Measurements from ENCODE around the gene C1orf56. TPM values are rescaled to one million over a fixed set of nuclear protein-coding genes. Genes with fewer than 3 reads are reported as not detected.

Gene C1orf56
- total RNA-seq, 1 experiment from 2014 or later = 2.0 TPM

GRCh38 chr1:151048645-151049032 lies 1.1 kb downstream of the C1orf56 start:
- no peaks in the 10 kb centered on the region for H3K9me3 ChIP-seq (replicated peaks)
- no peaks in the 10 kb centered on the region for H3K27me3 ChIP-seq
- no peak overlapping the region for H3K27ac ChIP-seq
- H3K4me1 ChIP-seq = no peaks in the 10 kb centered on the region
- H3K36me3 ChIP-seq = peaks cover 35% of the 10 kb centered on the region
- DNase-seq = no peak
- H3K4me3 ChIP-seq = peak overlapping the region; percentile 74

GRCh38 chr1:151049458-151049857 lies 1.9 kb downstream of the C1orf56 start:
- Histone ChIP-seq H3K4me3 (no peak overlapping the region), H3K4me1 (no peaks in the 10 kb centered on the region), H3K27ac (no peak overlapping the region), H3K9me3 (replicated peaks) (no peaks in the 10 kb centered on the region), H3K27me3 (no peaks in the 10 kb centered on the region), H3K36me3 (peaks cover 43% of the 10 kb centered on the region)
- DNase-seq = no peak

- H3K36me3 ChIP-seq = peaks cover 50% of the 10 kb centered on the region
Measured at GRCh38 chr1:151050051-151050688, 2.6 kb downstream of the C1orf56 start.

GRCh38 chr1:151051356-151052009 lies 3.9 kb downstream of the C1orf56 start:
- no peak overlapping the region for H3K27ac ChIP-seq

More at GRCh38 chr1:151050051-151050688, 2.6 kb downstream of the C1orf56 start:
- Histone ChIP-seq H3K4me3 (no peak overlapping the region), H3K27ac (no peak overlapping the region), H3K9me3 (replicated peaks) (no peaks in the 10 kb centered on the region), H3K27me3 (no peaks in the 10 kb centered on the region), H3K4me1 (no peaks in the 10 kb centered on the region)
- no peak for DNase-seq

GRCh38 chr1:151054971-151055547 lies 7.5 kb downstream of the C1orf56 start:
- H3K36me3 ChIP-seq = peaks cover 58% of the 10 kb centered on the region
- no peak overlapping the region for H3K4me3 ChIP-seq
- no peak for DNase-seq
- no peaks in the 10 kb centered on the region for H3K27me3 ChIP-seq
- H3K9me3 ChIP-seq (replicated peaks) = no peaks in the 10 kb centered on the region
- H3K27ac ChIP-seq = no peak overlapping the region
- peaks cover 5% of the 10 kb centered on the region for H3K4me1 ChIP-seq

More at GRCh38 chr1:151051356-151052009, 3.9 kb downstream of the C1orf56 start:
- Histone ChIP-seq H3K4me3 (no peak overlapping the region), H3K9me3 (replicated peaks) (no peaks in the 10 kb centered on the region), H3K36me3 (peaks cover 61% of the 10 kb centered on the region), H3K27me3 (no peaks in the 10 kb centered on the region), H3K4me1 (no peaks in the 10 kb centered on the region)
- DNase-seq = no peak

- H3K4me3 ChIP-seq = no peak overlapping the region
- H3K27ac ChIP-seq = no peak overlapping the region
- H3K9me3 ChIP-seq (replicated peaks) = no peaks in the 10 kb centered on the region
- DNase-seq = no peak
- no peaks in the 10 kb centered on the region for H3K27me3 ChIP-seq
- H3K36me3 ChIP-seq = peaks cover 54% of the 10 kb centered on the region
- H3K4me1 ChIP-seq = peaks cover 5% of the 10 kb centered on the region
Measured at GRCh38 chr1:151055581-151055980, 8.0 kb downstream of the C1orf56 start.

GRCh38 chr1:151056149-151056548 lies 8.6 kb downstream of the C1orf56 start:
- H3K27ac ChIP-seq = no peak overlapping the region
- H3K27me3 ChIP-seq = no peaks in the 10 kb centered on the region
- no peak overlapping the region for H3K4me3 ChIP-seq
- H3K4me1 ChIP-seq = peaks cover 5% of the 10 kb centered on the region
- no peak for DNase-seq
- H3K9me3 ChIP-seq (replicated peaks) = no peaks in the 10 kb centered on the region
- H3K36me3 ChIP-seq = peaks cover 50% of the 10 kb centered on the region

- peak overlapping the region; percentile 74 for H3K27ac ChIP-seq
- peaks cover 28% of the 10 kb centered on the region for H3K36me3 ChIP-seq
- peak overlapping the region; percentile 71 for H3K4me3 ChIP-seq
- H3K4me1 ChIP-seq = peaks cover 5% of the 10 kb centered on the region
- no peaks in the 10 kb centered on the region for H3K27me3 ChIP-seq
- H3K9me3 ChIP-seq (replicated peaks) = no peaks in the 10 kb centered on the region
- peak; percentile 77 to 80 for DNase-seq
Measured at GRCh38 chr1:151058692-151059091, 11.1 kb downstream of the C1orf56 start.

- peak within 1 kb of the TSS; percentile 74 for H3K27ac ChIP-seq
- H3K9me3 ChIP-seq (replicated peaks) = no peaks in the 10 kb centered on the region
- peak within 1 kb of the TSS; percentile 71 for H3K4me3 ChIP-seq
- peaks cover 5% of the 10 kb centered on the region for H3K4me1 ChIP-seq
- H3K27me3 ChIP-seq = no peaks in the 10 kb centered on the region
- peaks cover 22% of the 10 kb centered on the region for H3K36me3 ChIP-seq
- DNase-seq = peak; percentile 89 to 90
Measured at GRCh38 chr1:151059109-151060006, 11.8 kb downstream of the C1orf56 start, which contains the start of gene CDC42SE1. CDC42SE1 (minus strand) TSS chr1:151059622; CDS start chr1:151055730, 3,892 bp downstream.

- peaks cover 15% of the 10 kb centered on the region for H3K36me3 ChIP-seq
- peak within 1 kb of the TSS; percentile 74 for H3K27ac ChIP-seq
- no peaks in the 10 kb centered on the region for H3K27me3 ChIP-seq
- peak within 1 kb of the TSS; percentile 71 for H3K4me3 ChIP-seq
- H3K4me1 ChIP-seq = peaks cover 5% of the 10 kb centered on the region
- no peaks in the 10 kb centered on the region for H3K9me3 ChIP-seq (replicated peaks)
- peak; percentile 79 to 84 for DNase-seq
Measured at GRCh38 chr1:151060007-151060656, 12.6 kb downstream of the C1orf56 start, which contains the start of gene MLLT11. MLLT11 (plus strand) TSS chr1:151060397; CDS start chr1:151067225, 6,828 bp downstream.

GRCh38 chr1:151060657-151061421 lies 13.3 kb downstream of the C1orf56 start:
- Histone ChIP-seq H3K27ac (peak overlapping the region; percentile 74), H3K4me3 (peak overlapping the region; percentile 71), H3K4me1 (peaks cover 5% of the 10 kb centered on the region), H3K36me3 (peaks cover 7% of the 10 kb centered on the region), H3K9me3 (replicated peaks) (no peaks in the 10 kb centered on the region), H3K27me3 (no peaks in the 10 kb centered on the region)
- peak; percentile 31 to 40 for DNase-seq

- no peaks in the 10 kb centered on the region for H3K9me3 ChIP-seq (replicated peaks)
- H3K4me1 ChIP-seq = peaks cover 5% of the 10 kb centered on the region
- DNase-seq = no peak
- peak overlapping the region; percentile 74; the same call in 1 of the 2 replicates for H3K27ac ChIP-seq
- peak overlapping the region; percentile 71 for H3K4me3 ChIP-seq
- H3K27me3 ChIP-seq = no peaks in the 10 kb centered on the region
- H3K36me3 ChIP-seq = peaks cover 3% of the 10 kb centered on the region; the same call in 1 of the 2 replicates
Measured at GRCh38 chr1:151061704-151062103, 14.2 kb downstream of the C1orf56 start.

- no peak overlapping the region for H3K4me3 ChIP-seq
- H3K4me1 ChIP-seq = peaks cover 4% of the 10 kb centered on the region
- peaks cover 7% of the 10 kb centered on the region; the same call in 1 of the 2 replicates for H3K36me3 ChIP-seq
- no peaks in the 10 kb centered on the region for H3K27me3 ChIP-seq
- no peak overlapping the region for H3K27ac ChIP-seq
- no peak for DNase-seq
- H3K9me3 ChIP-seq (replicated peaks) = no peaks in the 10 kb centered on the region
Measured at GRCh38 chr1:151062741-151063371, 15.3 kb downstream of the C1orf56 start.
